Measurements from ENCODE around the gene THSD7A.

DNA sequence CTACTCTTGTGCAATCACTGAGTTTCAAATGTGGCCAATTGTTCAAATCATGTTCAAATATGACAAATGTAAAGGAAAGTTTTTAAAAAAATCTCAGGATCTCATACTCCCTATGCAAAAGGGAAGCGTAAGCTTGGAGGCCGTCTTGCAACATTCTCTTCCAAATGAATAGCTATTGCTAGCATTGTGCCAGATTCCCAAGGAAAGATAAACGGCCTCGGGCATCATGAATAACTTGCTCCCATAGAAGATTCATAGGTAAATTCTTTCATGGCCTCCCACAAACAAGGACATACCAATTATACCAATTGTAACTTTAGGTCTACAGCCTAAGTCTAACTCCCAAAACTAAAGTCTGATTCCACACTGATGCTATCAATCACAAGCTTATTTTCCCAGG, 416.9 kb downstream of the THSD7A start:
- TF ChIP-seq, protein P1, sequence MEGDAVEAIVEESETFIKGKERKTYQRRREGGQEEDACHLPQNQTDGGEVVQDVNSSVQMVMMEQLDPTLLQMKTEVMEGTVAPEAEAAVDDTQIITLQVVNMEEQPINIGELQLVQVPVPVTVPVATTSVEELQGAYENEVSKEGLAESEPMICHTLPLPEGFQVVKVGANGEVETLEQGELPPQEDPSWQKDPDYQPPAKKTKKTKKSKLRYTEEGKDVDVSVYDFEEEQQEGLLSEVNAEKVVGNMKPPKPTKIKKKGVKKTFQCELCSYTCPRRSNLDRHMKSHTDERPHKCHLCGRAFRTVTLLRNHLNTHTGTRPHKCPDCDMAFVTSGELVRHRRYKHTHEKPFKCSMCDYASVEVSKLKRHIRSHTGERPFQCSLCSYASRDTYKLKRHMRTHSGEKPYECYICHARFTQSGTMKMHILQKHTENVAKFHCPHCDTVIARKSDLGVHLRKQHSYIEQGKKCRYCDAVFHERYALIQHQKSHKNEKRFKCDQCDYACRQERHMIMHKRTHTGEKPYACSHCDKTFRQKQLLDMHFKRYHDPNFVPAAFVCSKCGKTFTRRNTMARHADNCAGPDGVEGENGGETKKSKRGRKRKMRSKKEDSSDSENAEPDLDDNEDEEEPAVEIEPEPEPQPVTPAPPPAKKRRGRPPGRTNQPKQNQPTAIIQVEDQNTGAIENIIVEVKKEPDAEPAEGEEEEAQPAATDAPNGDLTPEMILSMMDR (IDR thresholded peaks at IDR 0.05; ENCODE audit: low read depth, low read length) = no peak
- TF ChIP-seq EZH2phosphoT487 (IDR thresholded peaks at IDR 0.05; ENCODE audit: low read depth) = no peak
